Endothelial cell of umbilical vein (primary cell): ENCODE measurements around the gene CACNB4. TPM values are rescaled to one million over a fixed set of nuclear protein-coding genes. Genes with fewer than 3 reads are reported as not detected.

Experiments used
- BruUV-seq: library from RNA; stranded (reverse); fragments of 400-500 nt; replicated peaks from 2 replicates; lab custom pipeline; 2021; lab: Mats Ljungman, UMichigan
- CTCF ChIA-PET: fragments of 300-600, 350-600 bp; sonication (Branson Sonifier 250); formaldehyde crosslinking; loops from one replicate; lab custom pipeline; 2021; ENCODE audit warnings: antibody characterized with exemption, inconsistent platforms; lab: Charles Lee
- POLR2A ChIA-PET: fragments of 300-600, 350-600 bp; sonication (Branson Sonifier 250); formaldehyde crosslinking; loops from one replicate; lab custom pipeline; 2021; ENCODE audit warnings: antibody characterized with exemption, inconsistent platforms; lab: Charles Lee
- DNase-seq: peaks from one replicate; pipeline ENCODE4 v3.0.0-alpha.2; 2011; ENCODE audit warnings: low read depth, low spot score
- FAIRE-seq: peaks from 2 replicates; lab custom pipeline; 2011; peaks lifted over from hg19 to GRCh38; lab: Jason Lieb, UNC
- H2AFZ ChIP-seq: 2 replicates; pipeline ENCODE4 v1.6.0; 2012; ENCODE audit warnings: low read depth, low read length, control low read depth, inconsistent platforms
- H3K27ac ChIP-seq: 2 replicates; pipeline ENCODE4 v1.5.1; 2011; ENCODE audit warnings: low read depth, mild to moderate bottlenecking, control low read depth, low read length, moderate library complexity; ENCODE audit not compliant: insufficient read depth
- H3K27me3 ChIP-seq, 2 experiments: 2 replicates each; pipeline versions ENCODE4 v1.6.0 to v1.6.1; 2011; ENCODE audit warnings: low read length in 2 of 2, mixed read lengths in 1 of 2; ENCODE audit not compliant: control insufficient read depth in 2 of 2, insufficient read depth in 2 of 2
- H3K36me3 ChIP-seq, 2 experiments: 2 replicates in 1 of 2; 3 replicates in 1 of 2; pipeline ENCODE4 v1.5.1; 2011; ENCODE audit warnings: low read length in 2 of 2, mild to moderate bottlenecking in 1 of 2, moderate library complexity in 1 of 2; ENCODE audit not compliant: control insufficient read depth in 2 of 2, insufficient read depth in 2 of 2; ENCODE audit errors: extremely low read depth in 1 of 2
- H3K4me1 ChIP-seq: 3 replicates; pipeline ENCODE4 v1.5.1; 2011; ENCODE audit warnings: mild to moderate bottlenecking, low read length; ENCODE audit not compliant: control insufficient read depth, insufficient read depth; ENCODE audit errors: extremely low read depth
- H3K4me2 ChIP-seq: 2 replicates; pipeline ENCODE4 v1.6.1; 2011; ENCODE audit warnings: low read length, control low read depth, mixed read lengths; ENCODE audit not compliant: insufficient read depth
- H3K4me3 ChIP-seq, 3 experiments: fragments of 200-600 bp in 1 of 3; sonication (generic), shearing (Covaris generic) in 1 of 3; replicated peaks in 1 of 3; 2 replicates each; pipeline ENCODE4 v1.5.1; 2011 to 2016; ENCODE audit warnings: control low read depth in 3 of 3, low read length in 3 of 3, mild to moderate bottlenecking in 2 of 3, inconsistent platforms in 1 of 3, low read depth in 1 of 3, moderate library complexity in 1 of 3; ENCODE audit not compliant: insufficient read depth in 1 of 3
- H3K79me2 ChIP-seq: 2 replicates; pipeline ENCODE4 v1.6.0; 2012; ENCODE audit warnings: low read length, inconsistent platforms; ENCODE audit not compliant: control insufficient read depth, insufficient read depth
- H3K9ac ChIP-seq: replicated peaks from 2 replicates; pipeline ENCODE3; 2011; ENCODE audit warnings: low read length, control low read depth; ENCODE audit not compliant: insufficient read depth; ENCODE audit errors: extremely low read depth
- H3K9me1 ChIP-seq: replicated peaks from 3 replicates; pipeline ENCODE4 v1.6.0; 2011; ENCODE audit warnings: mild to moderate bottlenecking, low read length; ENCODE audit not compliant: control insufficient read depth, insufficient read depth; ENCODE audit errors: extremely low read depth
- H3K9me3 ChIP-seq: replicated peaks from 2 replicates; pipeline ENCODE4 v1.5.1; 2012; ENCODE audit warnings: low read length, inconsistent platforms; ENCODE audit not compliant: control insufficient read depth, insufficient read depth
- H4K20me1 ChIP-seq: replicated peaks from 2 replicates; pipeline ENCODE3; 2011; ENCODE audit warnings: mild to moderate bottlenecking, low read length; ENCODE audit not compliant: control insufficient read depth, insufficient read depth; ENCODE audit errors: extremely low read depth
- EZH2 ChIP-seq: IDR thresholded peaks from 2 replicates; pipeline ENCODE4 v1.6.1; 2012; ENCODE audit warnings: borderline replicate concordance, low read depth, mild to moderate bottlenecking, moderate library complexity, low read length, inconsistent platforms; ENCODE audit not compliant: severe bottlenecking
- FOS ChIP-seq: IDR thresholded peaks from 2 replicates; pipeline ENCODE4 v1.6.1; 2011; ENCODE audit warnings: mild to moderate bottlenecking, low read length, moderate library complexity, borderline replicate concordance; ENCODE audit not compliant: insufficient read depth
- GATA2 ChIP-seq: IDR thresholded peaks from 2 replicates; pipeline ENCODE4 v1.7.0; 2011; ENCODE audit warnings: low read depth, mild to moderate bottlenecking, moderate library complexity, mixed read lengths, low read length; ENCODE audit not compliant: insufficient read length, insufficient read depth
- JUN ChIP-seq: IDR thresholded peaks from 2 replicates; pipeline ENCODE4 v1.6.1; 2011; ENCODE audit warnings: borderline replicate concordance, low read depth; ENCODE audit not compliant: insufficient read length, insufficient read depth
- MYC ChIP-seq: IDR thresholded peaks from one replicate; pipeline ENCODE4 v1.6.1; 2011; ENCODE audit warnings: mild to moderate bottlenecking, low read depth, low read length
- POLR2A ChIP-seq: IDR thresholded peaks from 2 replicates; pipeline ENCODE4 v1.6.1; 2012; ENCODE audit warnings: low read depth, mild to moderate bottlenecking, control low read depth, low read length
- POLR2AphosphoS5 ChIP-seq: IDR thresholded peaks from 2 replicates; pipeline ENCODE4 v1.6.1; 2012; ENCODE audit warnings: low read depth, mild to moderate bottlenecking, control low read depth, low read length, moderate library complexity; ENCODE audit not compliant: insufficient read depth
- dilution Hi-C: fragments of 300-500 bp; cut with MboI; formaldehyde crosslinking; loops from one replicate; pipeline ENCODE4 v1.15.0; 2019; ENCODE audit warnings: low sequenced_read_pairs; ENCODE audit not compliant: extremely low pct_ligation_motif_present
- intact Hi-C: fragments of 100-400 bp; cut with micrococcal nuclease; formaldehyde crosslinking; loops from one replicate; pipeline ENCODE4 v1.10.0; 2022
- polyA plus RNA-seq, 4 experiments: library from polyadenylated mRNA; depleted of rRNA in 3 of 4; stranded (reverse) in 3 of 4; unstranded in 1 of 4; fragments of >200 nt; gene quantifications; 2 replicates each; pipeline versions ENCODE4 v1.2.1 to v1.2.3, GENCODE V29; 2011 to 2012; ENCODE audit warnings: missing spikeins in 1 of 4
- total RNA-seq: library from RNA; stranded (reverse); gene quantifications from 2 replicates; pipeline ENCODE4 v1.2.3, GENCODE V29; 2021
- TF ChIP-seq, protein P1 (sequence below): IDR thresholded peaks from 2 replicates; pipeline ENCODE4 v1.6.1; 2011; ENCODE audit not compliant: insufficient read depth, insufficient read length
- TF ChIP-seq, protein P2 (sequence below), 2 donors: IDR thresholded peaks; 1 replicate in 1 of 2; 2 replicates in 1 of 2; pipeline ENCODE4 v1.5.1; 2011; ENCODE audit warnings: low read length in 2 of 2, mild to moderate bottlenecking in 2 of 2, moderate library complexity in 2 of 2, control low read depth in 1 of 2, inconsistent platforms in 1 of 2, low read depth in 1 of 2; ENCODE audit not compliant: insufficient read depth in 1 of 2; ENCODE audit errors: extremely low read depth in 1 of 2

The CACNB4 gene
- total and polyA plus RNA-seq, 2 donors (not counting 3 experiments of a cell fraction or from before 2014, with no cell fraction given), result 0.23 to 0.58 TPM

DNA sequence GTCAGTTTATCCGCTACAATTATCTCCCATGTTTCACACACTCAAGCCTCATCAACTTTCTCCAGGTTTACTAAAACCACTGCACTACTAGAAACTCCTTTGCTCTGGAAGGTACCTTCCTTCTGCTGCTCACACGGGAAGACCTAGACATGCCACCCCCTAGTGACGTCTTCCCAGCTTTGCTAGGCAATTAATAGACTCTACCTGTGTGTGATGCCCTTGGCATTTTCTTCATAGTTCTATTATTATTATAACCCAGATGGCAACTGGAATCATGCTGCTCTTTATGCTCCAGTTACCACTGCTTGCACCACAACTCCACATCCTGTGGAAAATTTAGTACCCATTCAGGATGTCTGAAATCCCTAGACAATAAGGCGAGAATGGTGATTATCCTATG lies 42.4 kb downstream of the CACNB4 start:
- Histone ChIP-seq H3K9me3 (no peaks in the 10 kb centered on the region), H3K4me2 (no peak overlapping the region), H4K20me1 (no peaks in the 10 kb centered on the region), H3K36me3 (no peaks in the 10 kb centered on the region), H3K9me1 (no peaks in the 10 kb centered on the region), H3K4me1 (no peaks in the 10 kb centered on the region), H2AFZ (no peak overlapping the region), H3K4me3 (no peak overlapping the region), H3K27me3 (peaks cover 0 to 1% of the 10 kb centered on the region in 2 experiments), H3K79me2 (no peaks in the 10 kb centered on the region), H3K9ac (no peak overlapping the region), H3K27ac (no peak overlapping the region)
- BruUV-seq, result no TSS peak
- intact Hi-C loops (no loop called here), dilution Hi-C loops (no loop called here)
- DNase-seq, result no peak
- TF ChIP-seq GATA2, result no peak
- no peak for TF ChIP-seq FOS
- TF ChIP-seq, protein P1, sequence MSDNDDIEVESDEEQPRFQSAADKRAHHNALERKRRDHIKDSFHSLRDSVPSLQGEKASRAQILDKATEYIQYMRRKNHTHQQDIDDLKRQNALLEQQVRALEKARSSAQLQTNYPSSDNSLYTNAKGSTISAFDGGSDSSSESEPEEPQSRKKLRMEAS, result no peak
- TF ChIP-seq MYC, result no peak
- no peak for TF ChIP-seq EZH2
- no peak for TF ChIP-seq POLR2A
- TF ChIP-seq POLR2AphosphoS5, result no peak
- TF ChIP-seq JUN, result no peak
- TF ChIP-seq, protein P2, sequence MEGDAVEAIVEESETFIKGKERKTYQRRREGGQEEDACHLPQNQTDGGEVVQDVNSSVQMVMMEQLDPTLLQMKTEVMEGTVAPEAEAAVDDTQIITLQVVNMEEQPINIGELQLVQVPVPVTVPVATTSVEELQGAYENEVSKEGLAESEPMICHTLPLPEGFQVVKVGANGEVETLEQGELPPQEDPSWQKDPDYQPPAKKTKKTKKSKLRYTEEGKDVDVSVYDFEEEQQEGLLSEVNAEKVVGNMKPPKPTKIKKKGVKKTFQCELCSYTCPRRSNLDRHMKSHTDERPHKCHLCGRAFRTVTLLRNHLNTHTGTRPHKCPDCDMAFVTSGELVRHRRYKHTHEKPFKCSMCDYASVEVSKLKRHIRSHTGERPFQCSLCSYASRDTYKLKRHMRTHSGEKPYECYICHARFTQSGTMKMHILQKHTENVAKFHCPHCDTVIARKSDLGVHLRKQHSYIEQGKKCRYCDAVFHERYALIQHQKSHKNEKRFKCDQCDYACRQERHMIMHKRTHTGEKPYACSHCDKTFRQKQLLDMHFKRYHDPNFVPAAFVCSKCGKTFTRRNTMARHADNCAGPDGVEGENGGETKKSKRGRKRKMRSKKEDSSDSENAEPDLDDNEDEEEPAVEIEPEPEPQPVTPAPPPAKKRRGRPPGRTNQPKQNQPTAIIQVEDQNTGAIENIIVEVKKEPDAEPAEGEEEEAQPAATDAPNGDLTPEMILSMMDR (IDR thresholded peaks at IDR 0.05; ENCODE audit: extremely low read depth in 1 of 2, insufficient read depth in 1 of 2, low read depth in 1 of 2, low read length in 2 of 2), result no peak
- CTCF ChIA-PET, result no interaction called here
- FAIRE-seq, result no peak
- POLR2A ChIA-PET, result no interaction called here
